PFSK-1 (cell line): Measurements from ENCODE around the gene SPDYE4.

ENCODE experiments used
- FOXP2 ChIP-seq: optimal IDR thresholded peaks from 2 replicates; pipeline ENCODE3; 2011; ENCODE audit warnings: borderline replicate concordance, control low read depth, inconsistent platforms; ENCODE audit not compliant: insufficient read depth; ENCODE audit errors: extremely low read length, extremely low read depth
- POLR2AphosphoS5 ChIP-seq: IDR thresholded peaks from 2 replicates; pipeline ENCODE4 v1.6.1; 2012; ENCODE audit warnings: low read depth, mild to moderate bottlenecking, control low read depth, low read length, moderate library complexity
- SIN3A ChIP-seq: IDR thresholded peaks from 2 replicates; pipeline ENCODE4 v1.6.1; 2012; ENCODE audit warnings: mild to moderate bottlenecking, low read length, moderate library complexity, borderline replicate concordance; ENCODE audit not compliant: insufficient read depth
- TAF1 ChIP-seq: IDR thresholded peaks from 2 replicates; pipeline ENCODE4 v1.6.1; 2012; ENCODE audit warnings: low read length, control low read depth, borderline replicate concordance; ENCODE audit not compliant: insufficient read depth
- TF ChIP-seq, protein P1 (sequence below), 2 experiments: IDR thresholded peaks; 2 replicates each; pipeline versions ENCODE4 v1.6.1 to v1.8.0; 2011 to 2012; ENCODE audit warnings: low read depth in 2 of 2, low read length in 2 of 2, control low read depth in 1 of 2, inconsistent platforms in 1 of 2, mild to moderate bottlenecking in 1 of 2, moderate library complexity in 1 of 2; ENCODE audit not compliant: insufficient read depth in 1 of 2

Gene SPDYE4

DNA sequence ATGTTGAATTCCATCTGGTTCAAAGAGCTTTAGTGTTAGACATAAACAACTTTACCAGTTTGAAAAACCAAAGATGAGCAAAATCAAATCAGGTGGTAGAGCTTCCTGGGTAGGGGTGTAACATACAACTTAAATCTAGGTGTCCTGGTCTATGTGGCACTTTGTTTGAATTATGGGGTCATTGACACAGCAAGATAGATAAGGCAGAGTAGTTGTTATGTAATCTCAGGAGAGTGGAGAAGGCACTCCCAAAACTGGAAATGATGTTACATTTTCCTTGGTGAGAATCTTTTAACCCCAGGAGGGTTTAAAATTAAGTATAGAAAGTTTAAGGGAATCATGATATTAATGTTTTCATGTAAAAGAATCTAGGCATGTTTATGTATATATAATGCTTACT is 45.6 kb downstream of the SPDYE4 start:
- TF ChIP-seq, protein P1, sequence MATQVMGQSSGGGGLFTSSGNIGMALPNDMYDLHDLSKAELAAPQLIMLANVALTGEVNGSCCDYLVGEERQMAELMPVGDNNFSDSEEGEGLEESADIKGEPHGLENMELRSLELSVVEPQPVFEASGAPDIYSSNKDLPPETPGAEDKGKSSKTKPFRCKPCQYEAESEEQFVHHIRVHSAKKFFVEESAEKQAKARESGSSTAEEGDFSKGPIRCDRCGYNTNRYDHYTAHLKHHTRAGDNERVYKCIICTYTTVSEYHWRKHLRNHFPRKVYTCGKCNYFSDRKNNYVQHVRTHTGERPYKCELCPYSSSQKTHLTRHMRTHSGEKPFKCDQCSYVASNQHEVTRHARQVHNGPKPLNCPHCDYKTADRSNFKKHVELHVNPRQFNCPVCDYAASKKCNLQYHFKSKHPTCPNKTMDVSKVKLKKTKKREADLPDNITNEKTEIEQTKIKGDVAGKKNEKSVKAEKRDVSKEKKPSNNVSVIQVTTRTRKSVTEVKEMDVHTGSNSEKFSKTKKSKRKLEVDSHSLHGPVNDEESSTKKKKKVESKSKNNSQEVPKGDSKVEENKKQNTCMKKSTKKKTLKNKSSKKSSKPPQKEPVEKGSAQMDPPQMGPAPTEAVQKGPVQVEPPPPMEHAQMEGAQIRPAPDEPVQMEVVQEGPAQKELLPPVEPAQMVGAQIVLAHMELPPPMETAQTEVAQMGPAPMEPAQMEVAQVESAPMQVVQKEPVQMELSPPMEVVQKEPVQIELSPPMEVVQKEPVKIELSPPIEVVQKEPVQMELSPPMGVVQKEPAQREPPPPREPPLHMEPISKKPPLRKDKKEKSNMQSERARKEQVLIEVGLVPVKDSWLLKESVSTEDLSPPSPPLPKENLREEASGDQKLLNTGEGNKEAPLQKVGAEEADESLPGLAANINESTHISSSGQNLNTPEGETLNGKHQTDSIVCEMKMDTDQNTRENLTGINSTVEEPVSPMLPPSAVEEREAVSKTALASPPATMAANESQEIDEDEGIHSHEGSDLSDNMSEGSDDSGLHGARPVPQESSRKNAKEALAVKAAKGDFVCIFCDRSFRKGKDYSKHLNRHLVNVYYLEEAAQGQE (IDR thresholded peaks at IDR 0.05; ENCODE audit: insufficient read depth in 1 of 2, low read depth in 2 of 2, low read length in 2 of 2): no peak
- TF ChIP-seq SIN3A: no peak
- TF ChIP-seq TAF1: no peak
- no peak for TF ChIP-seq FOXP2
- no peak for TF ChIP-seq POLR2AphosphoS5

DNA sequence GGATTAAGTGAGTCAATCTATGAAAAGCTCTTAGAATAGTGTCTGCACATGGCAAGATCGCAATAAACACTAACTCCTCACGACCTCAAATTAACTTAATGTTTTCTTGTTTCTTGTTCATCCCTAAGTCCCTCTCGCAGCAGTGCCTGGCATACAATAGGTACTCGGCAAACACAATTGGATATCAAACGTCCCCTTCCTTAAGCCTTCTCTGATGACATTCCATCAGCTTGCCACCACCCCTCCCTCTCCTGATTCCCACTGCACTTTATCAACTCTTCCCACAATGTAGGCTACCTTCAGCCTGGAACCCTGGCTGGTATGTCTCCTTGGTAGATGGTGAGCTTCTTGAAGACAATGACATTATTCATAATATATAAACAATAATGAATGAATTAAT is 47.1 kb downstream of the SPDYE4 start:
- TF ChIP-seq SIN3A (no peak), TAF1 (no peak), POLR2AphosphoS5 (no peak), FOXP2 (no peak)
- TF ChIP-seq, protein P1 (IDR thresholded peaks at IDR 0.05; ENCODE audit: insufficient read depth in 1 of 2, low read depth in 2 of 2, low read length in 2 of 2): no peak

DNA sequence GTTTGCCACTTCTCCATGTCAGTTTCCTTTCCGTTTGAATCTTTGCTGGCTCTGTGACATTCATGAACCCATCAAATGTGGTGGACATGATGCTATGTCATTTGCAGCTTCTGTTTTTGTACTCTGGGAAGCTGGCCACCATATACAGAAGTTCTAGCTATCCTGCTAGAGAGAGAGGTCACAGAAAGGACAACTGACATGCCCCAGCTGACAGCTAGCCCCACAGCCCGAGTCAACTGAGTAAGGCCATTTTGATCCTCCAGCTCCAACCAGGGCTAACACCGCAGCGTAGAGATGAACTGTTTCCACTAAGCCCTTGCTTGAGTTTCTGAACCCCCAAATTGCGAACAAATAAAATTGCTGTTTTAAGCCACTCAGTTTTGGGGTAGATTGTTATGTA is 47.5 kb downstream of the SPDYE4 start:
- TF ChIP-seq SIN3A (no peak), POLR2AphosphoS5 (no peak), TAF1 (no peak)
- TF ChIP-seq, protein P1 (IDR thresholded peaks at IDR 0.05; ENCODE audit: insufficient read depth in 1 of 2, low read depth in 2 of 2, low read length in 2 of 2): no peak

DNA sequence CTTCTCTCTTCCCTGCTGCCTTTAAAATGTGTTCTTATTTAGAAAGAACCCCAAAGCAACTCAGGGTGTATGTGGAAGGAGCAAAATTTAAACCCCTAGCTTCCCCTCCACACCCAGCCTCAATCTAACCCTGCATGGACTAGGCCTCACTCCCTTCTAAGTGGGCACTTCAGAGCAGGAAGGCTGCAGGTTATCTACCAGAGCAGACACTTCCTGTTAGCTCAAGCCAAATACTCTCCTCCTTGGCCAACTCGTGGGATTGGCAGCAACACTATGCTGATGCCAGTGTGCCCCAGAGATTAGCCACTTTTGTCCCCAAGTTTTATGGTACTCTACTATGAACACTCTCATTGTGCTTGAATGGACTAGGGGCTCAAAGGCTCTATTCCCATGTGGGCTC is 49.3 kb downstream of the SPDYE4 start:
- no peak for TF ChIP-seq FOXP2
- no peak for TF ChIP-seq TAF1

DNA sequence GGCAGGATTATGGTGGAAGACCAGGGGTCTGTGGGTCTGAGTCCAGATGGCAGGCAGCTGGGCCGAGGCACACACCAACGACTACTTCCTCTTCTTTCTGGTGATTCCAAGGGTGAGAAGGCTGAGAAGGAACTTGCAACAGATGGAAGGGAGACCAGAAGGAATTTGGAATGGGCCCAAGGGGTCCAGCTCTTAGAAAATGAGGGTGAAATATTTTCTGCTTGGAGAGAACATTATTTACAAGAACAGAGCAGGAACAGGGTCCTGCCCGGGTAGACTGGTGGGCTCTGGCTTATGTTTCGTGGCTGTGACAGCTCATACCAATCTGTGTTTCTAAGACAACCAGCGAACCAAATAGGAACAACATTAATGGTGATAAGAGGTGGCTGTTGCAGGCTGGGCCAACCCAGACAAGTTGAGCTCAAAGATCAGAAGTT is 50.3 kb downstream of the SPDYE4 start:
- TF ChIP-seq, protein P1 (IDR thresholded peaks at IDR 0.05; ENCODE audit: insufficient read depth in 1 of 2, low read depth in 2 of 2, low read length in 2 of 2): no peak
- TF ChIP-seq FOXP2 (no peak), SIN3A (no peak), TAF1 (no peak), POLR2AphosphoS5 (no peak)
